NCI-H345 treated with DMSO at 0.1 percent for 48 hours (cell line): ENCODE measurements around the gene SRPK2.

Source experiments
- DNase-seq: peaks from one replicate; lab custom pipeline; 2025; ENCODE audit not compliant: unreplicated experiment; lab: John Stamatoyannopoulos, UW

SRPK2 gene

GRCh38 chr7:105227391-105227790 is 161.3 kb downstream of the SRPK2 start:
- DNase-seq, result no peak

- no peak for DNase-seq
Observed at GRCh38 chr7:105224884-105225651, 163.7 kb downstream of the SRPK2 start.

GRCh38 chr7:105222953-105223352 is 165.8 kb downstream of the SRPK2 start:
- no peak for DNase-seq

- DNase-seq, result no peak
Observed at GRCh38 chr7:105219771-105220160, 169.0 kb downstream of the SRPK2 start.

- DNase-seq, result no peak
Observed at GRCh38 chr7:105218939-105219770, 169.6 kb downstream of the SRPK2 start.

- no peak for DNase-seq
Observed at GRCh38 chr7:105218215-105218614, 170.5 kb downstream of the SRPK2 start.

GRCh38 chr7:105216786-105217185 is 171.9 kb downstream of the SRPK2 start:
- no peak for DNase-seq

- DNase-seq, result no peak
Observed at GRCh38 chr7:105215821-105216220, 172.9 kb downstream of the SRPK2 start.

- DNase-seq, result no peak
Observed at GRCh38 chr7:105215182-105215581, 173.5 kb downstream of the SRPK2 start.

- DNase-seq, result no peak
Observed at GRCh38 chr7:105213611-105214010, 175.1 kb downstream of the SRPK2 start.

GRCh38 chr7:105212212-105212611 is 176.5 kb downstream of the SRPK2 start:
- no peak for DNase-seq

GRCh38 chr7:105210721-105211205 is 178.0 kb downstream of the SRPK2 start:
- DNase-seq, result no peak

GRCh38 chr7:105209870-105210269 is 178.9 kb downstream of the SRPK2 start:
- no peak for DNase-seq

GRCh38 chr7:105209433-105209832 is 179.3 kb downstream of the SRPK2 start:
- no peak for DNase-seq

- DNase-seq, result no peak
Observed at GRCh38 chr7:105206985-105207384, 181.7 kb downstream of the SRPK2 start.

- no peak for DNase-seq
Observed at GRCh38 chr7:105205592-105206237, 183.0 kb downstream of the SRPK2 start.

- DNase-seq, result no peak
Observed at GRCh38 chr7:105204953-105205352, 183.8 kb downstream of the SRPK2 start.

- DNase-seq, result no peak
Observed at GRCh38 chr7:105204520-105204919, 184.2 kb downstream of the SRPK2 start.

- peak; percentile 32 for DNase-seq
Observed at GRCh38 chr7:105202616-105203015, 186.1 kb downstream of the SRPK2 start.

- no peak for DNase-seq
Observed at GRCh38 chr7:105199386-105199785, 189.3 kb downstream of the SRPK2 start.

- DNase-seq, result no peak
Observed at GRCh38 chr7:105198223-105198622, 190.5 kb downstream of the SRPK2 start.

GRCh38 chr7:105196473-105196872 is 192.2 kb downstream of the SRPK2 start:
- DNase-seq, result no peak
